Ovary (tissue), 3 donors: ENCODE data around the gene EZR.

ENCODE experiments used
- CTCF ChIP-seq, 3 donors: fragments of 450-650 bp in 2 of 3; fragments of 200-600 bp in 1 of 3; IDR thresholded peaks; one replicate each; pipeline versions ENCODE4 v1.5.1 to v1.8.0; 2016 to 2022; ENCODE audit warnings: antibody characterized with exemption in 3 of 3, mild to moderate bottlenecking in 1 of 3
- POLR2A ChIP-seq: fragments of 450-650 bp; IDR thresholded peaks from one replicate; pipeline ENCODE4 v1.6.1; 2017; ENCODE audit warnings: antibody characterized with exemption, mild to moderate bottlenecking, moderate library complexity
- donor health status: DM: no; HTN: no; CAD: no.

- TF ChIP-seq CTCF (IDR thresholded peaks at IDR 0.05) (no peak), POLR2A (no peak)
These were observed 45.4 kb downstream of the EZR start for GRCh38 chr6:158773581-158774449.
